Inferior parietal cortex (tissue), 1 donor: Measurements from ENCODE around the gene CEMIP2.

Experiments used
- DNase-seq: peaks from one replicate; pipeline ENCODE4 v3.0.0-alpha.2; 2016; ENCODE audit errors: extremely low spot score

The CEMIP2 gene

GRCh38 chr9:71642056-71642455, 126.3 kb downstream of the CEMIP2 start:
- no peak for DNase-seq

GRCh38 chr9:71638627-71639026, 129.7 kb downstream of the CEMIP2 start:
- DNase-seq: no peak

DNA sequence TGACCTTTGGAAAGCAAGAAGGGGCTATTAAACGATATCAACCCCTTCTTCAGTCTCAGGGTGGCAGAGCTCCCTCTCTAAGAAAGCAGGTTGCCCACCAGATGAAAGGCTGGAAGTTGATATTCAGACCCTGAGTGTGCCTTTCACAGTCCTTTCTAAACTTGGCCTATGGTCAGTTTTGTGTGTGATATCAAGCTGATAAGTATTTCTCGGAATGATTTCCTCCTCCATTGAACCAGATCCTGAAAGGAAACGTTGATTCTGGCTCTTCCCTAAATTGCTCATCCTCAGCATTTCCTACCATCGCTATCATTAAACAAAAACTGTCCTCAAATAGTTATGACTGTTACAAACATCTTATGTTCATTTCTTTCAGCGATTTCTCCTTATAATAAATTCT, 130.4 kb downstream of the CEMIP2 start:
- DNase-seq: no peak

- no peak for DNase-seq
These were observed 130.9 kb downstream of the CEMIP2 start for GRCh38 chr9:71637375-71637774.

GRCh38 chr9:71636143-71636839, 132.0 kb downstream of the CEMIP2 start:
- DNase-seq: no peak

GRCh38 chr9:71634752-71635151, 133.6 kb downstream of the CEMIP2 start:
- no peak for DNase-seq
